ENCODE results near the gene POLE. TPM values are rescaled to one million over a fixed set of nuclear protein-coding genes. Genes with fewer than 3 reads are reported as not detected.

POLE gene
- total and polyA plus RNA-seq, 8 donors = 7.2 to 45.7 (median 16.0) TPM

DNA sequence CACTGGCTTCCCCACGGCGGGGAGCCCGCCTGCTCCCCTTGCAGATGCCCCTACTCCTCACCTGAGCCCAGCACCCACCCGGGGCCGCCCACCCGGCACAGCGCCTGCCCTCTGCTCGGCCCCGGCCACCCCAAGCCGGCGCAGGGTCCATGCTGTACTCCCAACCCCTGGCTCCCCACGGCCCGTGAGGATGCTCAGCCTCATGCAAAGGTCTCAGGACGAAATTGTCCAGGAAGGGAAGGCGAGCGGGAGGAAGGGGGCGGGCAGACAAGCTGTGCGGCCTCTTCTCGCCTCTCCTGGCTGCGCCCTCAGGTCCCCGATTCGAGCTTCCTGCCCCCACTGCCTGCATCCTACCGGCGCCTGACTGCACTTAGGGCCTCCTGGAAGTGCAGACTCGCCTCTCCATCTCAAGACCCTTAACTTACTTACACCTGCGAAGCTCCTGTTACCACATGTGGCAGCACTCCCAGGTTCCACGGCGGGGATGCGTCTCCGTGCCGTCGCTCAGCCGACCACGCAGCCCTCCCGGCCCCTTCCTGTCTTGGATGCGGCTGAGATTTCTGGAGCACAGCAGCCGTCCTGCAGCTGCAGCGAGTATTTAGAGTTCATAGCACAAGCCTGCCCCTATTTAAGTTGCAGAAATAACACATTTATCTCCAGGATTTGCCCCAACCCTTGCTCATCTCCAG, 94.7 kb downstream of the POLE start:
- no peaks in the 10 kb centered on the region for H3K9me3 ChIP-seq
- ATAC-seq (no peak), FAIRE-seq (no peak), DNase-seq (peak in 2 of 6 donors; percentile 38 to 56)
- H3K27me3 ChIP-seq = no peaks in the 10 kb centered on the region
- H3K36me3 ChIP-seq = no peaks in the 10 kb centered on the region
- WGBS, 2 donors = 76 to 85% methylated on average over 35 to 38 of the region's 38 CpGs
- H3K27ac ChIP-seq = no peak overlapping the region
- no peak overlapping the region for H3K4me3 ChIP-seq
- intact Hi-C loops (cut with DNase I) = no loop called here
- H3K4me1 ChIP-seq = no peaks in the 10 kb centered on the region
- TF ChIP-seq, protein P1, sequence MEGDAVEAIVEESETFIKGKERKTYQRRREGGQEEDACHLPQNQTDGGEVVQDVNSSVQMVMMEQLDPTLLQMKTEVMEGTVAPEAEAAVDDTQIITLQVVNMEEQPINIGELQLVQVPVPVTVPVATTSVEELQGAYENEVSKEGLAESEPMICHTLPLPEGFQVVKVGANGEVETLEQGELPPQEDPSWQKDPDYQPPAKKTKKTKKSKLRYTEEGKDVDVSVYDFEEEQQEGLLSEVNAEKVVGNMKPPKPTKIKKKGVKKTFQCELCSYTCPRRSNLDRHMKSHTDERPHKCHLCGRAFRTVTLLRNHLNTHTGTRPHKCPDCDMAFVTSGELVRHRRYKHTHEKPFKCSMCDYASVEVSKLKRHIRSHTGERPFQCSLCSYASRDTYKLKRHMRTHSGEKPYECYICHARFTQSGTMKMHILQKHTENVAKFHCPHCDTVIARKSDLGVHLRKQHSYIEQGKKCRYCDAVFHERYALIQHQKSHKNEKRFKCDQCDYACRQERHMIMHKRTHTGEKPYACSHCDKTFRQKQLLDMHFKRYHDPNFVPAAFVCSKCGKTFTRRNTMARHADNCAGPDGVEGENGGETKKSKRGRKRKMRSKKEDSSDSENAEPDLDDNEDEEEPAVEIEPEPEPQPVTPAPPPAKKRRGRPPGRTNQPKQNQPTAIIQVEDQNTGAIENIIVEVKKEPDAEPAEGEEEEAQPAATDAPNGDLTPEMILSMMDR (IDR thresholded peaks at IDR 0.05) = no peak

DNA sequence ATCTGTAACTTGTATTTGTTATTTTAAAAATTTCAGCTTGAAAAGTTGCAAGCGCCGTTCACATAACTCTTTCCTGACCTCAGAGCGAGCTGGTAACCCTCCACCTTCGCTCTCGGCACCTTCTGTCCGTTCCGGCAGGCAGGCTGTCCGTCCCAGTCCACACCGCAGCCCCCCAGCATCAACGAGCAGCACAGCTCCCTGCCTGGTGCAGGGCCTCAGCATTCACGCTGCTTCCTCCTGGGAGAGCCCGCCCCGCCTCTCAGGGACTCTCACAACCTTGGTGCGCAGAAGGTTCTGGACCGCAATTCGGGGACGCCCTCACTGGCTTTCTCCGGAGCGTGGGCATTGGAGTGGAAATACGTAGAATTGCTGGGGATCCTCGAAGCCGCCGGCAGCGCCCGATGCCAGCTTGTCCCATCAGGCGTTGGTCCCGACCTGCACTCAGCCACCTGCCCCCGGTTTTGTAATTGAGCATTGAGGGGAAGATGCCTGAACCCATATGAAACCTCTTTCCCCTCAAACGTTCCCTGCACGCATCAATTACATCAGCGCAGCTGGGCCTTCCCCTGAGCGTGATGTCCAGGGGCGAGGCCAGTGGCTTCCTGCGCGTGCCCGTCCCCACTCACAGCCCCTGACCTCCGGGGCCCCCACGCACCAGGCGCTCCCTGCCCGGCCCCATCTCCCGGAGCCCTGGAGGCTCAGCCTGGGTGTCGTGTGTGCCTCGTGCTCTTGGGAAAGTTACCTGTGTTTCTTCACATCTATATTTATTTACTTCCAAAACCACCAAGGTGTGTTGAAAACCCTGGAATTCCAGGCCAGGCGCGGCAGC, 95.8 kb downstream of the POLE start:
- H3K9me3 ChIP-seq = no peaks in the 10 kb centered on the region
- TF ChIP-seq, protein P1 (IDR thresholded peaks at IDR 0.05) = no peak
- no peaks in the 10 kb centered on the region for H3K36me3 ChIP-seq
- no peak overlapping the region for H3K4me3 ChIP-seq
- peak in 1 of 6 donors; percentile 47 for DNase-seq
- no peak overlapping the region for H3K27ac ChIP-seq
- ATAC-seq = no peak
- FAIRE-seq = no peak
- no peaks in the 10 kb centered on the region for H3K27me3 ChIP-seq
- intact Hi-C loops (cut with DNase I) = no loop called here
- WGBS, 2 donors = 88 to 91% methylated on average over 45 of the region's 45 CpGs
- no peaks in the 10 kb centered on the region for H3K4me1 ChIP-seq

DNA sequence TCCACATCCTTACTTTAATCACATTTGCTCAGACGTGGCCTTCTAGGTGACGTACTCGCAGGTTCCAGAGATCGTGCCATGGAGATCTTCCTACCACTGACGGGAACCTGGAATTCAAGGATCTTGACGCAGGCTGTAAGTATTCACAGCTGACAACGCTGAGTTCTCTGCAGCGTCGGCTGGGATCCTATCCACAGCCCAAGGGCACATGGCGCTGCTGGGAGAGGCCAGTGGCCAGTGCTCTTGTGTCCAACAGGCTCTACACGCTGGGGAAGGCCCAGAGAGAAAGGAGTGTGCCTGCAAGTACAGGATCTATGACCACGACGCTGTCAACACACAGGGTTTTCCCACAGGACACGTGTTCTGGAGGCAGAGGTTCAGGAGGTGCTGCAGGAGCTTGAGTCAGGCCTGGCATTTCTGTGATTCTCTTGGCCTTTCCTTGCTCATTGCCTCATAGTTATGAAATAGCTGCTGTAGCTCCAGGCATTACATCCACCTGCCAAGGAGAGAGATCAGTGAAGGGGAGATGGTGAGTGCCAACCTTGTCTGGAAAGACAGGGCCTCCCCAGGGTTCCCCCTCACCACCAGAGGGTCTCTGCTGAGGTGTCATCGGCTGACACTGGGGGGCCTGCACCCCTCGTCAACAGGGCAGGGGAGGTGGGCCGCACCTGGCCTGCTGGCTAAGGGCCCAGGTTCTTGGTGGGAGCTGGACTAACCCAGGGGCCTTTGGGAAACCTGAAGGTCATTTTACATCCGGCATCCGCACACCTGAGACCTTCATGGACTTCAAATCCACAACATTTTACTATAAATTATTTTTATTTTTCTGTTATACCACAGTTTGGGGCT, 98.1 kb downstream of the POLE start:
- WGBS, 2 donors = 90 to 92% methylated on average over 19 of the region's 19 CpGs
- Histone ChIP-seq H3K27ac (no peak overlapping the region), H3K4me3 (no peak overlapping the region), H3K4me1 (no peaks in the 10 kb centered on the region), H3K9me3 (no peaks in the 10 kb centered on the region), H3K36me3 (no peaks in the 10 kb centered on the region), H3K27me3 (no peaks in the 10 kb centered on the region)
- intact Hi-C loops (cut with DNase I) = no loop called here
- FAIRE-seq = no peak
- ATAC-seq = no peak
- TF ChIP-seq, protein P1 (IDR thresholded peaks at IDR 0.05) = no peak
- peak in 1 of 6 donors; percentile 5 for DNase-seq

DNA sequence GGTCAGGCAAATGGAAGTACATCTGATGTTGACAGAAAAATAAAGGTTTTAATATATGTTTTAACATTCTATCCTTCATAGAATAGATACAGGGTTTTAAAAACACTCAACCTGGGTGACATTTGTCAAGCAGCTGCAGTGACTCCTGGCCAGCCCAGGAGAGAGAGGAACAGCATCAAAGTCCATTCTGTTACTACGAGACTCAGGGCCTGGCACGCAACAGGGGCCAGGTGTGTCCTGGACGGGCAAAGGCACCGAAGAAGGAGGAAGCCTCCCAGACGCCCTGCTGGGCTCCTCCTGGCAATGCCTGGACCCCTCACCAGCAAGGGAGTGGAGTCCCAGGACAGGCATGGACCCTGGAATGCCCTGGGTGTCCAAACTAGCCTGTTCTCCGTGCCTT, 98.8 kb downstream of the POLE start:
- Histone ChIP-seq H3K27ac (no peak overlapping the region), H3K27me3 (no peaks in the 10 kb centered on the region), H3K9me3 (no peaks in the 10 kb centered on the region), H3K4me1 (no peaks in the 10 kb centered on the region), H3K4me3 (no peak overlapping the region), H3K36me3 (no peaks in the 10 kb centered on the region)
- WGBS, 2 donors = 78 to 84% methylated on average over 6 of the region's 6 CpGs
- FAIRE-seq = no peak
- DNase-seq = no peak
- TF ChIP-seq, protein P1 (IDR thresholded peaks at IDR 0.05) = no peak
- no peak for ATAC-seq
- intact Hi-C loops (cut with DNase I) = no loop called here
